Measurements from ENCODE around the gene TOPBP1. TPM values are rescaled to one million over a fixed set of nuclear protein-coding genes. Genes with fewer than 3 reads are reported as not detected.

Gene TOPBP1
- total and polyA plus RNA-seq, 2 experiments from 2014 or later, result 15.8 to 42.2 TPM

DNA sequence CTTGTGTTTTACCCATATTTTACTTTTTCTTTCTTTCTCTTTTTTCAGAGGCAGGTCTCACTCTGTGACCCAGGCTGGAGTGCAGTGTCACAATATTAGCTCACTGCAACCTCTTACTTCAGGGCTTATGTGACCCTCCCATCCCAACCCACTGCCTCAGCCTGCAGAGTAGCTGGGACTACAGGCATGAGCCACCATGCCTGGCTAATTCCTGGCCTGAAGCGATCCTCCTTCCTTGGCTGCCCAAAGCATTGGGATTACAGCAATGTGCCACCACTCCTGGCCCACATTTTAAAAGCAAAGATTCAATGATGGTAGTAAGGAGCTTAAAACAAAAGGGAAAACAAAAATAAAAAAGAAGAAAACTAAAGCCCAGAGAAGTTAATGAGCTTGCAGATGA lies 99.4 kb downstream of the TOPBP1 start:
- H3K4me1 ChIP-seq (ENCODE audit: insufficient read depth), result no peaks in the 10 kb centered on the region
- no peaks in the 10 kb centered on the region for H3K79me2 ChIP-seq (replicated peaks; ENCODE audit: insufficient read depth)
- Mint-ChIP-seq H3K27me3 (ENCODE audit: insufficient read depth, low read depth, poor library complexity) (peaks cover 7% of the 10 kb centered on the region), H3K9me3 (no peaks in the 10 kb centered on the region), H3K36me3 (ENCODE audit: low read depth) (no peaks in the 10 kb centered on the region), H3K4me1 (no peaks in the 10 kb centered on the region), H3K27ac (no peak overlapping the region), H3K4me3 (no peak overlapping the region)
- no peaks in the 10 kb centered on the region for H3K9me2 ChIP-seq (ENCODE audit: insufficient read depth)
- DNase-seq (ENCODE audit: low spot score) (no peak), ATAC-seq (no peak)
- H3K27me3 ChIP-seq (ENCODE audit: insufficient read depth), result no peaks in the 10 kb centered on the region
- H2AFZ ChIP-seq, result no peak overlapping the region
- no peaks in the 10 kb centered on the region for H4K20me1 ChIP-seq (replicated peaks; ENCODE audit: insufficient read depth)
- no peaks in the 10 kb centered on the region for H3F3A ChIP-seq (replicated peaks; ENCODE audit: low read depth)
- H3K4me2 ChIP-seq, result no peak overlapping the region
- TF ChIP-seq, protein P1, sequence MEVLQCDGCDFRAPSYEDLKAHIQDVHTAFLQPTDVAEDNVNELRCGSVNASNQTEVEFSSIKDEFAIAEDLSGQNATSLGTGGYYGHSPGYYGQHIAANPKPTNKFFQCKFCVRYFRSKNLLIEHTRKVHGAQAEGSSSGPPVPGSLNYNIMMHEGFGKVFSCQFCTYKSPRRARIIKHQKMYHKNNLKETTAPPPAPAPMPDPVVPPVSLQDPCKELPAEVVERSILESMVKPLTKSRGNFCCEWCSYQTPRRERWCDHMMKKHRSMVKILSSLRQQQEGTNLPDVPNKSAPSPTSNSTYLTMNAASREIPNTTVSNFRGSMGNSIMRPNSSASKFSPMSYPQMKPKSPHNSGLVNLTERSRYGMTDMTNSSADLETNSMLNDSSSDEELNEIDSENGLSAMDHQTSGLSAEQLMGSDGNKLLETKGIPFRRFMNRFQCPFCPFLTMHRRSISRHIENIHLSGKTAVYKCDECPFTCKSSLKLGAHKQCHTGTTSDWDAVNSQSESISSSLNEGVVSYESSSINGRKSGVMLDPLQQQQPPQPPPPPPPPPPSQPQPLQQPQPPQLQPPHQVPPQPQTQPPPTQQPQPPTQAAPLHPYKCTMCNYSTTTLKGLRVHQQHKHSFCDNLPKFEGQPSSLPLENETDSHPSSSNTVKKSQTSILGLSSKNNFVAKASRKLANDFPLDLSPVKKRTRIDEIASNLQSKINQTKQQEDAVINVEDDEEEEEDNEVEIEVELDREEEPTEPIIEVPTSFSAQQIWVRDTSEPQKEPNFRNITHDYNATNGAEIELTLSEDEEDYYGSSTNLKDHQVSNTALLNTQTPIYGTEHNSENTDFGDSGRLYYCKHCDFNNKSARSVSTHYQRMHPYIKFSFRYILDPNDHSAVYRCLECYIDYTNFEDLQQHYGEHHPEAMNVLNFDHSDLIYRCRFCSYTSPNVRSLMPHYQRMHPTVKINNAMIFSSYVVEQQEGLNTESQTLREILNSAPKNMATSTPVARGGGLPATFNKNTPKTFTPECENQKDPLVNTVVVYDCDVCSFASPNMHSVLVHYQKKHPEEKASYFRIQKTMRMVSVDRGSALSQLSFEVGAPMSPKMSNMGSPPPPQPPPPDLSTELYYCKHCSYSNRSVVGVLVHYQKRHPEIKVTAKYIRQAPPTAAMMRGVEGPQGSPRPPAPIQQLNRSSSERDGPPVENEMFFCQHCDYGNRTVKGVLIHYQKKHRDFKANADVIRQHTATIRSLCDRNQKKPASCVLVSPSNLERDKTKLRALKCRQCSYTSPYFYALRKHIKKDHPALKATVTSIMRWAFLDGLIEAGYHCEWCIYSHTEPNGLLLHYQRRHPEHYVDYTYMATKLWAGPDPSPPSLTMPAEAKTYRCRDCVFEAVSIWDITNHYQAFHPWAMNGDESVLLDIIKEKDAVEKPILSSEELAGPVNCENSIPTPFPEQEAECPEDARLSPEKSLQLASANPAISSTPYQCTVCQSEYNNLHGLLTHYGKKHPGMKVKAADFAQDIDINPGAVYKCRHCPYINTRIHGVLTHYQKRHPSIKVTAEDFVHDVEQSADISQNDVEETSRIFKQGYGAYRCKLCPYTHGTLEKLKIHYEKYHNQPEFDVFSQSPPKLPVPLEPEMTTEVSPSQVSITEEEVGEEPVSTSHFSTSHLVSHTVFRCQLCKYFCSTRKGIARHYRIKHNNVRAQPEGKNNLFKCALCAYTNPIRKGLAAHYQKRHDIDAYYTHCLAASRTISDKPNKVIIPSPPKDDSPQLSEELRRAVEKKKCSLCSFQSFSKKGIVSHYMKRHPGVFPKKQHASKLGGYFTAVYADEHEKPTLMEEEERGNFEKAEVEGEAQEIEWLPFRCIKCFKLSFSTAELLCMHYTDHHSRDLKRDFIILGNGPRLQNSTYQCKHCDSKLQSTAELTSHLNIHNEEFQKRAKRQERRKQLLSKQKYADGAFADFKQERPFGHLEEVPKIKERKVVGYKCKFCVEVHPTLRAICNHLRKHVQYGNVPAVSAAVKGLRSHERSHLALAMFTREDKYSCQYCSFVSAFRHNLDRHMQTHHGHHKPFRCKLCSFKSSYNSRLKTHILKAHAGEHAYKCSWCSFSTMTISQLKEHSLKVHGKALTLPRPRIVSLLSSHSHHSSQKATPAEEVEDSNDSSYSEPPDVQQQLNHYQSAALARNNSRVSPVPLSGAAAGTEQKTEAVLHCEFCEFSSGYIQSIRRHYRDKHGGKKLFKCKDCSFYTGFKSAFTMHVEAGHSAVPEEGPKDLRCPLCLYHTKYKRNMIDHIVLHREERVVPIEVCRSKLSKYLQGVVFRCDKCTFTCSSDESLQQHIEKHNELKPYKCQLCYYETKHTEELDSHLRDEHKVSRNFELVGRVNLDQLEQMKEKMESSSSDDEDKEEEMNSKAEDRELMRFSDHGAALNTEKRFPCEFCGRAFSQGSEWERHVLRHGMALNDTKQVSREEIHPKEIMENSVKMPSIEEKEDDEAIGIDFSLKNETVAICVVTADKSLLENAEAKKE (CRISPR knock-in tag; IDR thresholded peaks at IDR 0.05), result no peak
- TF ChIP-seq JUNB (IDR thresholded peaks at IDR 0.05; ENCODE audit: unreplicated experiment) (no peak), EZH2 (IDR thresholded peaks at IDR 0.05; ENCODE audit: low read depth, unreplicated experiment) (no peak), ZNF331 (CRISPR knock-in tag; IDR thresholded peaks at IDR 0.05; ENCODE audit: low read depth) (no peak), CREB1 (CRISPR knock-in tag; IDR thresholded peaks at IDR 0.05; ENCODE audit: low read depth) (no peak), NANOG (IDR thresholded peaks at IDR 0.05; ENCODE audit: borderline replicate concordance) (no peak), POLR2AphosphoS5 (IDR thresholded peaks at IDR 0.05; ENCODE audit: low read depth) (no peak), EZH2phosphoT487 (IDR thresholded peaks at IDR 0.05; ENCODE audit: unreplicated experiment) (no peak), ZNF114 (CRISPR knock-in tag; IDR thresholded peaks at IDR 0.05) (no peak), STAT1 (IDR thresholded peaks at IDR 0.05; ENCODE audit: unreplicated experiment) (no peak)
- TF ChIP-seq, protein P2, sequence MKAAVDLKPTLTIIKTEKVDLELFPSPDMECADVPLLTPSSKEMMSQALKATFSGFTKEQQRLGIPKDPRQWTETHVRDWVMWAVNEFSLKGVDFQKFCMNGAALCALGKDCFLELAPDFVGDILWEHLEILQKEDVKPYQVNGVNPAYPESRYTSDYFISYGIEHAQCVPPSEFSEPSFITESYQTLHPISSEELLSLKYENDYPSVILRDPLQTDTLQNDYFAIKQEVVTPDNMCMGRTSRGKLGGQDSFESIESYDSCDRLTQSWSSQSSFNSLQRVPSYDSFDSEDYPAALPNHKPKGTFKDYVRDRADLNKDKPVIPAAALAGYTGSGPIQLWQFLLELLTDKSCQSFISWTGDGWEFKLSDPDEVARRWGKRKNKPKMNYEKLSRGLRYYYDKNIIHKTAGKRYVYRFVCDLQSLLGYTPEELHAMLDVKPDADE (IDR thresholded peaks at IDR 0.05), result no peak
- TF ChIP-seq, protein P3, sequence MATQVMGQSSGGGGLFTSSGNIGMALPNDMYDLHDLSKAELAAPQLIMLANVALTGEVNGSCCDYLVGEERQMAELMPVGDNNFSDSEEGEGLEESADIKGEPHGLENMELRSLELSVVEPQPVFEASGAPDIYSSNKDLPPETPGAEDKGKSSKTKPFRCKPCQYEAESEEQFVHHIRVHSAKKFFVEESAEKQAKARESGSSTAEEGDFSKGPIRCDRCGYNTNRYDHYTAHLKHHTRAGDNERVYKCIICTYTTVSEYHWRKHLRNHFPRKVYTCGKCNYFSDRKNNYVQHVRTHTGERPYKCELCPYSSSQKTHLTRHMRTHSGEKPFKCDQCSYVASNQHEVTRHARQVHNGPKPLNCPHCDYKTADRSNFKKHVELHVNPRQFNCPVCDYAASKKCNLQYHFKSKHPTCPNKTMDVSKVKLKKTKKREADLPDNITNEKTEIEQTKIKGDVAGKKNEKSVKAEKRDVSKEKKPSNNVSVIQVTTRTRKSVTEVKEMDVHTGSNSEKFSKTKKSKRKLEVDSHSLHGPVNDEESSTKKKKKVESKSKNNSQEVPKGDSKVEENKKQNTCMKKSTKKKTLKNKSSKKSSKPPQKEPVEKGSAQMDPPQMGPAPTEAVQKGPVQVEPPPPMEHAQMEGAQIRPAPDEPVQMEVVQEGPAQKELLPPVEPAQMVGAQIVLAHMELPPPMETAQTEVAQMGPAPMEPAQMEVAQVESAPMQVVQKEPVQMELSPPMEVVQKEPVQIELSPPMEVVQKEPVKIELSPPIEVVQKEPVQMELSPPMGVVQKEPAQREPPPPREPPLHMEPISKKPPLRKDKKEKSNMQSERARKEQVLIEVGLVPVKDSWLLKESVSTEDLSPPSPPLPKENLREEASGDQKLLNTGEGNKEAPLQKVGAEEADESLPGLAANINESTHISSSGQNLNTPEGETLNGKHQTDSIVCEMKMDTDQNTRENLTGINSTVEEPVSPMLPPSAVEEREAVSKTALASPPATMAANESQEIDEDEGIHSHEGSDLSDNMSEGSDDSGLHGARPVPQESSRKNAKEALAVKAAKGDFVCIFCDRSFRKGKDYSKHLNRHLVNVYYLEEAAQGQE (IDR thresholded peaks at IDR 0.05; ENCODE audit: unreplicated experiment), result no peak
- TF ChIP-seq, protein P4, sequence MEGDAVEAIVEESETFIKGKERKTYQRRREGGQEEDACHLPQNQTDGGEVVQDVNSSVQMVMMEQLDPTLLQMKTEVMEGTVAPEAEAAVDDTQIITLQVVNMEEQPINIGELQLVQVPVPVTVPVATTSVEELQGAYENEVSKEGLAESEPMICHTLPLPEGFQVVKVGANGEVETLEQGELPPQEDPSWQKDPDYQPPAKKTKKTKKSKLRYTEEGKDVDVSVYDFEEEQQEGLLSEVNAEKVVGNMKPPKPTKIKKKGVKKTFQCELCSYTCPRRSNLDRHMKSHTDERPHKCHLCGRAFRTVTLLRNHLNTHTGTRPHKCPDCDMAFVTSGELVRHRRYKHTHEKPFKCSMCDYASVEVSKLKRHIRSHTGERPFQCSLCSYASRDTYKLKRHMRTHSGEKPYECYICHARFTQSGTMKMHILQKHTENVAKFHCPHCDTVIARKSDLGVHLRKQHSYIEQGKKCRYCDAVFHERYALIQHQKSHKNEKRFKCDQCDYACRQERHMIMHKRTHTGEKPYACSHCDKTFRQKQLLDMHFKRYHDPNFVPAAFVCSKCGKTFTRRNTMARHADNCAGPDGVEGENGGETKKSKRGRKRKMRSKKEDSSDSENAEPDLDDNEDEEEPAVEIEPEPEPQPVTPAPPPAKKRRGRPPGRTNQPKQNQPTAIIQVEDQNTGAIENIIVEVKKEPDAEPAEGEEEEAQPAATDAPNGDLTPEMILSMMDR (conservative IDR thresholded peaks at IDR 0.05; ENCODE audit: low read depth in 2 of 2), result no peak
- no peaks in the 10 kb centered on the region for H3K36me3 ChIP-seq (ENCODE audit: insufficient read depth)
- H3K4me3 ChIP-seq, result no peak overlapping the region
- no peak overlapping the region for H3K27ac ChIP-seq (ENCODE audit: low read depth)
